ENCODE measurements around the gene AK8. TPM values are rescaled to one million over a fixed set of nuclear protein-coding genes. Genes with fewer than 3 reads are reported as not detected.

Gene AK8
- total RNA-seq, 1 donor from 2014 or later = 0.22 TPM

DNA sequence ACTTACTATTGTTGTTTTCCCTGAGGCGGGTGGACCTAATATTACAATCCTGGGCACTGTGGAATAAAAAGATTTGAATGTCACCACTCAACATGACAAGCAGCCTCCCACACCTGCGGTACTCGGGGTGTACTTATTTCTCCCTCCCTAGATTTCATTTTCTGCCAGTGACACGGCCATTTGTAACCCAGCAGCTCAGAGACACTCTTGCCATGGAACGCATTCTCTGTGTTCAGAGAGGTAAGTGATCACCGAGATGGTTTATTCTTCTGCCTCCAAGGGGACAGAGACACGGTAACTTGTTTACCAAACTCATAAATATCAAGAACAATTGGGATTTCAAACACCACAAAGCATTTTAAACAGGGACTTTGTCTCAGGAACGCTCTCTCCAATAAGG lies 11.2 kb downstream of the AK8 start:
- H3K36me3 Mint-ChIP-seq (ENCODE audit: low read depth) = peaks cover 1% of the 10 kb centered on the region
- H3K9me3 Mint-ChIP-seq (ENCODE audit: low read depth) = no peaks in the 10 kb centered on the region
- no peak overlapping the region for H3K4me3 Mint-ChIP-seq (ENCODE audit: unreplicated experiment)
- no peak for TF ChIP-seq CTCF (IDR thresholded peaks at IDR 0.05)
- DNase-seq (ENCODE audit: low spot score) = no peak
- H3K27me3 Mint-ChIP-seq (ENCODE audit: low read depth) = peaks cover 3% of the 10 kb centered on the region
- no peak overlapping the region for H3K27ac Mint-ChIP-seq (ENCODE audit: unreplicated experiment)
- H3K4me1 Mint-ChIP-seq (ENCODE audit: low read depth) = no peaks in the 10 kb centered on the region

- peaks cover under 1% of the 10 kb centered on the region for H3K27me3 Mint-ChIP-seq (ENCODE audit: low read depth)
- no peak for DNase-seq (ENCODE audit: low spot score)
- no peak overlapping the region for H3K27ac Mint-ChIP-seq (ENCODE audit: unreplicated experiment)
- no peak for TF ChIP-seq CTCF (IDR thresholded peaks at IDR 0.05)
- no peaks in the 10 kb centered on the region for H3K4me1 Mint-ChIP-seq (ENCODE audit: low read depth)
- no peak overlapping the region for H3K4me3 Mint-ChIP-seq (ENCODE audit: unreplicated experiment)
- peaks cover 1% of the 10 kb centered on the region for H3K36me3 Mint-ChIP-seq (ENCODE audit: low read depth)
- no peaks in the 10 kb centered on the region for H3K9me3 Mint-ChIP-seq (ENCODE audit: low read depth)
These were observed 13.4 kb downstream of the AK8 start for GRCh38 chr9:132864691-132865090.

- no peaks in the 10 kb centered on the region for H3K9me3 Mint-ChIP-seq (ENCODE audit: low read depth)
- DNase-seq (ENCODE audit: low spot score) = no peak
These were observed 13.8 kb downstream of the AK8 start for GRCh38 chr9:132864277-132864676.

GRCh38 chr9:132863096-132863495 lies 15.0 kb downstream of the AK8 start:
- TF ChIP-seq CTCF (IDR thresholded peaks at IDR 0.05) = no peak
- Mint-ChIP-seq H3K4me1 (ENCODE audit: low read depth) (no peaks in the 10 kb centered on the region), H3K9me3 (ENCODE audit: low read depth) (no peaks in the 10 kb centered on the region), H3K27me3 (ENCODE audit: low read depth) (peaks cover 8% of the 10 kb centered on the region), H3K36me3 (ENCODE audit: low read depth) (peaks cover 4% of the 10 kb centered on the region), H3K4me3 (ENCODE audit: unreplicated experiment) (no peak overlapping the region), H3K27ac (ENCODE audit: unreplicated experiment) (no peak overlapping the region)
- DNase-seq (ENCODE audit: low spot score) = no peak

More at GRCh38 chr9:132864277-132864676, 13.8 kb downstream of the AK8 start:
- no peak for TF ChIP-seq CTCF (IDR thresholded peaks at IDR 0.05)
- Mint-ChIP-seq H3K27me3 (ENCODE audit: low read depth) (peaks cover 2% of the 10 kb centered on the region), H3K4me3 (ENCODE audit: unreplicated experiment) (no peak overlapping the region), H3K27ac (ENCODE audit: unreplicated experiment) (no peak overlapping the region), H3K4me1 (ENCODE audit: low read depth) (no peaks in the 10 kb centered on the region), H3K36me3 (ENCODE audit: low read depth) (peaks cover 1% of the 10 kb centered on the region)

GRCh38 chr9:132862533-132862932 lies 15.6 kb downstream of the AK8 start:
- TF ChIP-seq CTCF (IDR thresholded peaks at IDR 0.05) = no peak
- no peaks in the 10 kb centered on the region for H3K4me1 Mint-ChIP-seq (ENCODE audit: low read depth)
- H3K4me3 Mint-ChIP-seq (ENCODE audit: unreplicated experiment) = no peak overlapping the region
- no peak overlapping the region for H3K27ac Mint-ChIP-seq (ENCODE audit: unreplicated experiment)
- DNase-seq (ENCODE audit: low spot score) = no peak
- peaks cover 4% of the 10 kb centered on the region for H3K36me3 Mint-ChIP-seq (ENCODE audit: low read depth)
- H3K9me3 Mint-ChIP-seq (ENCODE audit: low read depth) = no peaks in the 10 kb centered on the region
- H3K27me3 Mint-ChIP-seq (ENCODE audit: low read depth) = peaks cover 8% of the 10 kb centered on the region

Data from chondrocyte (in vitro differentiated cells).